Sigmoid colon (tissue), 7 donors: ENCODE data around the gene PLAGL2. TPM values are rescaled to one million over a fixed set of nuclear protein-coding genes. Genes with fewer than 3 reads are reported as not detected.

ENCODE experiments used
- DNase-seq: peaks from one replicate; pipeline ENCODE4 v3.0.0-alpha.2; 2019
- H3K27ac ChIP-seq, 4 donors: fragments of 200-600 bp; sonication (generic); one replicate each; pipeline ENCODE4 v1.5.1; 2016 to 2019; ENCODE audit warnings: mild to moderate bottlenecking in 1 of 4
- H3K27me3 ChIP-seq, 3 donors: fragments of 200-600 bp; sonication (generic); one replicate each; pipeline ENCODE4 v1.5.1; 2019; ENCODE audit warnings: mild to moderate bottlenecking in 1 of 3
- H3K36me3 ChIP-seq, 4 donors: fragments of 200-600 bp; sonication (generic); one replicate each; pipeline ENCODE4 v1.5.1; 2016 to 2019
- H3K4me1 ChIP-seq, 4 donors: fragments of 200-600 bp; sonication (generic); one replicate each; pipeline ENCODE4 v1.5.1; 2017 to 2019
- H3K4me3 ChIP-seq, 4 donors: fragments of 200-600 bp; sonication (generic); one replicate each; pipeline ENCODE4 v1.5.1; 2017 to 2019; ENCODE audit warnings: mild to moderate bottlenecking in 2 of 4, moderate library complexity in 1 of 4
- H3K9me3 ChIP-seq, 4 donors: fragments of 200-600 bp in 3 of 4; sonication (generic) in 3 of 4; one replicate each; pipeline versions ENCODE4 v1.5.1 to v1.6.1; 2013 to 2019
- CTCF ChIP-seq, 4 experiments: fragments of 450-650 bp in 3 of 4; fragments of 200-600 bp in 1 of 4; IDR thresholded peaks; one replicate each; pipeline ENCODE4 v1.5.1; 2016 to 2019; ENCODE audit warnings: antibody characterized with exemption in 4 of 4, mild to moderate bottlenecking in 3 of 4, moderate library complexity in 2 of 4
- EP300 ChIP-seq, 4 donors: sonication (generic); formaldehyde crosslinking; IDR thresholded peaks; one replicate each; pipeline ENCODE4 v1.6.1; 2017; ENCODE audit warnings: antibody characterized with exemption in 4 of 4
- POLR2A ChIP-seq, 2 donors: fragments of 450-650 bp; IDR thresholded peaks; one replicate each; pipeline ENCODE4 v1.6.1; 2016; ENCODE audit warnings: antibody characterized with exemption in 2 of 2, mild to moderate bottlenecking in 2 of 2, moderate library complexity in 2 of 2
- POLR2AphosphoS5 ChIP-seq, 4 donors: sonication (generic); formaldehyde crosslinking; IDR thresholded peaks; one replicate each; pipeline ENCODE4 v1.6.1; 2017; ENCODE audit warnings: antibody characterized with exemption in 4 of 4
- WGBS, 2 donors: extraction: QIAGEN DNeasy Blood & Tissue Kit; methylation state at CpG; one replicate each; pipeline ENCODE4 v1.1.7; 2013; 5-methylcytosine and 5-hydroxymethylcytosine counted together
- intact Hi-C: fragments of 100-400 bp; cut with DNase I; formaldehyde crosslinking; loops from one replicate; pipeline ENCODE4 v1.15.1; 2023
- polyA plus RNA-seq, 3 donors: library from polyadenylated mRNA; stranded (reverse); fragments of 200-250 nt; gene quantifications; one replicate each; pipeline ENCODE4 v1.2.3, GENCODE V29; 2013
- total RNA-seq, 4 donors: library from RNA; depleted of rRNA; stranded (reverse); fragments of >200 nt; gene quantifications; one replicate each; pipeline ENCODE4 v1.1.0, GENCODE V29; 2016
- donor health status: healthy with polysubstance abuse.
- donor health status: Bipolar disorder and iron deficiency.
- donor health status: healthy.

PLAGL2 gene
- total and polyA plus RNA-seq, 7 donors = 3.0 to 12.5 (median 5.0) TPM

- Histone ChIP-seq H3K4me1 (peaks cover 0 to 60% (median 54%) of the 10 kb centered on the region in 4 donors), H3K27me3 (no peaks in the 10 kb centered on the region), H3K36me3 (peaks cover 0 to 22% (median 4%) of the 10 kb centered on the region in 4 donors), H3K4me3 (peak overlapping the region; percentile 70 to 100 (median 86)), H3K27ac (peak overlapping the region; percentile 75 to 93 (median 85)), H3K9me3 (no peaks in the 10 kb centered on the region)
- intact Hi-C loops = loop anchor here (2.0 to 10.0 kb wide), 4 partner anchors 71 to 279 kb away; partner anchors contain the start of genes KIF3B and TM9SF4
- WGBS, 2 donors = 13 to 42% methylated on average over 8 of the region's 8 CpGs
- TF ChIP-seq POLR2A (IDR thresholded peaks at IDR 0.05) (no peak), CTCF (IDR thresholded peaks at IDR 0.05) (no peak), POLR2AphosphoS5 (IDR thresholded peaks at IDR 0.05) (no peak), EP300 (IDR thresholded peaks at IDR 0.05) (no peak)
- no peak for DNase-seq
Measured at GRCh38 chr20:32205843-32206759, 1.4 kb downstream of the PLAGL2 start.

GRCh38 chr20:32205110-32205842 lies 2.3 kb downstream of the PLAGL2 start:
- DNase-seq = no peak
- H3K36me3 ChIP-seq = peaks cover 0 to 22% (median 8%) of the 10 kb centered on the region in 4 donors
- TF ChIP-seq POLR2A (IDR thresholded peaks at IDR 0.05) (no peak), POLR2AphosphoS5 (IDR thresholded peaks at IDR 0.05) (no peak), EP300 (IDR thresholded peaks at IDR 0.05) (no peak), CTCF (IDR thresholded peaks at IDR 0.05) (no peak)
- H3K4me1 ChIP-seq = peaks cover 0 to 60% (median 54%) of the 10 kb centered on the region in 4 donors
- H3K4me3 ChIP-seq = no peak overlapping the region
- WGBS, 2 donors = 21 to 51% methylated on average over 5 of the region's 5 CpGs
- peak overlapping the region; percentile 20 to 87 (median 79) for H3K27ac ChIP-seq
- H3K9me3 ChIP-seq = no peaks in the 10 kb centered on the region
- intact Hi-C loops = loop anchor here (5.0 to 10.0 kb wide), 3 partner anchors 72 to 160 kb away; partner anchors contain the start of genes KIF3B and TM9SF4
- H3K27me3 ChIP-seq = no peaks in the 10 kb centered on the region

- no peak for DNase-seq
- no peak overlapping the region for H3K4me3 ChIP-seq
- intact Hi-C loops = loop anchor here (5.0 to 10.0 kb wide), 3 partner anchors 73 to 160 kb away; partner anchors contain the start of genes KIF3B and TM9SF4
- H3K36me3 ChIP-seq = peaks cover 0 to 26% (median 8%) of the 10 kb centered on the region in 4 donors
- no peaks in the 10 kb centered on the region for H3K9me3 ChIP-seq
- H3K27me3 ChIP-seq = no peaks in the 10 kb centered on the region
- peaks cover 0 to 58% (median 52%) of the 10 kb centered on the region in 4 donors for H3K4me1 ChIP-seq
- peak overlapping the region; percentile 37 to 87 (median 79) for H3K27ac ChIP-seq
- WGBS, 2 donors = 16 to 55% methylated on average over 4 of the region's 4 CpGs
- TF ChIP-seq EP300 (IDR thresholded peaks at IDR 0.05) (no peak), POLR2A (IDR thresholded peaks at IDR 0.05) (no peak), POLR2AphosphoS5 (IDR thresholded peaks at IDR 0.05) (no peak), CTCF (IDR thresholded peaks at IDR 0.05) (no peak)
Measured at GRCh38 chr20:32204205-32205109, 3.1 kb downstream of the PLAGL2 start.
